GM19467 (cell line): ENCODE results near the gene C1QB.

ENCODE experiments used
- ATAC-seq: cut with Tn5 transposase; IDR thresholded peaks from one replicate; pipeline ENCODE4 v1.9.1; 2021; ENCODE audit warnings: mild to moderate bottlenecking, moderate library complexity; ENCODE audit not compliant: unreplicated experiment

The C1QB gene, protein sequence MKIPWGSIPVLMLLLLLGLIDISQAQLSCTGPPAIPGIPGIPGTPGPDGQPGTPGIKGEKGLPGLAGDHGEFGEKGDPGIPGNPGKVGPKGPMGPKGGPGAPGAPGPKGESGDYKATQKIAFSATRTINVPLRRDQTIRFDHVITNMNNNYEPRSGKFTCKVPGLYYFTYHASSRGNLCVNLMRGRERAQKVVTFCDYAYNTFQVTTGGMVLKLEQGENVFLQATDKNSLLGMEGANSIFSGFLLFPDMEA

DNA sequence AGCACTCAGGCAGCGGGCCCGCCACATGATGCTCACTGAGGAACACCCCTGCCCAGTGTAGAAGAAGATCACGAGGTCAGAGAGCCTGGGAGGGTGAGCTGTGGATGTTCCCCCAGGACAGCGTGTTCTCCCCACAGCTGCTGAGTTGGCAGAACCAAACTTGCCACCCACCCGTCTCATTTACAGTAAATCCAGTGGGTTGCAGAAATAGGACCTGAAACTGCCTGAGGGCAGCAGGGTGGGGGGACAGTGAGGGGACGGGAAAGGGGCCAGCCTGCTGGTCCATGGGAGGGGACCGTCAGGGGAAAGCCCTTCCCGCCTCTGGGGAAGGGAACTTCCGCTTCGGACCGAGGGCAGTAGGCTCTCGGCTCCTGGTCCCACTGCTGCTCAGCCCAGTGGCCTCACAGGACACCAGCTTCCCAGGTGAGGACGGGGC lies at the start of gene C1QB:
Gene C1QB (plus strand): TSS at position 356 of the 436 bp plus-strand sequence. CDS start 6,227 bp downstream, outside the sequence.
- no peak for ATAC-seq

DNA sequence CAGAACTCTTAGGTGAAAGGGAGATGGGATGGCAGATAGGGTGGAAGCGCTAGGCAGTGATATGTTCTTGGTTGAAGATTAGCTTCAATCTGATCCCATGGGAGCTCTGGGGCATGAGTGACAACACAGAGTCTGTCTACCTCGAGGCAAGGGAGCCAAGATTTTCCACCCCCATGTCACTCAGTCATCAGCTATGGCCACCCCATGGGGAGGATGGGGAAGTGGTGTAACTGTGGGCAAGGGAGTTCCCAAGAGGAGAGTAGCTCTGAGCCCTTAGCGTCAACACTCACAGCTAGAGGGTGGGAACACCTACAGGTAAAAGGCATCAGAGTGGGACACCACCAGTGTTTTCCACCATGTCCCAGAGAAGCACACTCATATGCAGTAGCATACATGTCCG lies 46.9 kb upstream of the C1QB start:
- ATAC-seq = no peak

DNA sequence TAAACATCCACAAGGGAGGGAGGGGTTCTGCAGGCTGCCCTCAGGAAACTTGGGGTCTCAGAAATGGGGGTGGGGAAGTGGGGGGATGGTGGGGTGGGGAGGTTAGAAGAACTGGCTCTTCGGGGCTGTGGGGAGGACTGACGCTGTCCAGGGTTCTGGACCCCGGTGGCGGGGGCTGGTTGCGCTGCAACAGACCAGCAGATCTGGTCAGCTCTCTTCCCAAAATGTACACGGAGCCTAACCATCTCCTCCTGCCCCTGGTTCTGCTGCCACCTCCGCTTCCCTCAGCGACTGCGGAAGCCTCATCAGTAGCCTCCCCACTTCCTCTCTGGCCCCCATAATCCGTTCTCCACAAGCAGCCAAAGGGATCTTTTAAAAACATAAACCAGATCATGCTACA lies 45.9 kb upstream of the C1QB start:
- no peak for ATAC-seq

DNA sequence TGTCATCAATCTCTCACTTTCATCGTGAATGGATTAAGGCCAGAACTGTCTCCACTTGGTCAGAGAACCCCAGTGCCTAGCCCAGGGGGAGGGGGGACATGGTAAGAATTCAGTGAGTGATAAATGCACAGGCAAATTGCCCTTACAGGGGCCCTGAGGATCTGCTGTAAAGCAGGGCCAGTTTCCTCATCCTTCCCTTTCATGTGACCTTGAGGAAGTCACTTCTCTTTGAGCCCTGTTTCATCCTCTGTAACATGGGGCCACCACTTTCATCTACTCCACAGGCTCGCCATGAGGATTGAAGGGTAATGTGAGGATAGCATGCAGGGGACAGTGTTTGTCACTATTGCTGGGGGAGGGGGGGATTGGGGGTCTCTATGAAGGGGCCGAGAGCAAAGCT lies 44.7 kb upstream of the C1QB start:
- ATAC-seq = no peak

DNA sequence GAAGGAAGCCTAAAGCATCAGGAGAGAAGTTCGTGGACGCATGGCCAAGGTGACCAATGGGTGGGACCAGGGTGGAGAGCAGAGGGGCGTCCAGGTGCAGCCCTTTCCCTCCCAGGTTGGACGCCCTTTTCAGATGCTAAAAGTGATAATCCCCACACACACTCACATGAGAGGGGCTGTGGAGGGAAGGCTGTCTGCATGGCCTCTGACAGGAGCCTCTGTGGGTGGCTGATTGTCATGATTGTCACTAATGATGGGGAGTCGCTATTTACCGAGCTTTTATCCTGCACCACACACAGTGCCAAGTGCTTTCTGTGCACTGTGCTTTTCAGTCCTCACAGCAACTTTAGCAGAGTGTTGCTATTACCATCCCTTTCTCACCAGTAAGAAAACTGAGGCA lies 43.7 kb upstream of the C1QB start:
- ATAC-seq = no peak

DNA sequence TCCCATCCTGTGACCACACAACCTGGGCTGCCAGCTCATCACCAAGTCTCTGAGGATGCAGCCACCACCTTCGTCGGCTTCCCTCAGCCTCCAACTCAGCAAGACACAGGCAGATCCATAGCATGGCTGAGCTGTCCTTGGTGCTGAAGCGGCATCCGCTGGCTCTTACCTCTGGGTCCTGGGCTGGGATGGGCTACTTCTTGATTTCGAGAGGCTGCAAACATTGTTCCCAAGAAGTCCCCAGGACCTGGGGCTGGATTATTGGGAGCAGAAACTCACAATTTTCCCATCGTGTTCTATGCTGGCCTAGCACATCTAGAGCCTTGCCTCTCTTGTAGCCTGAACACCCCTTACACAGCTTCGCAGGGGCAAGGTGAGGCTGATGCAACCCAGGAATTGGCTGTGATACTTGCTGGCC lies 41.5 kb upstream of the C1QB start:
- no peak for ATAC-seq

DNA sequence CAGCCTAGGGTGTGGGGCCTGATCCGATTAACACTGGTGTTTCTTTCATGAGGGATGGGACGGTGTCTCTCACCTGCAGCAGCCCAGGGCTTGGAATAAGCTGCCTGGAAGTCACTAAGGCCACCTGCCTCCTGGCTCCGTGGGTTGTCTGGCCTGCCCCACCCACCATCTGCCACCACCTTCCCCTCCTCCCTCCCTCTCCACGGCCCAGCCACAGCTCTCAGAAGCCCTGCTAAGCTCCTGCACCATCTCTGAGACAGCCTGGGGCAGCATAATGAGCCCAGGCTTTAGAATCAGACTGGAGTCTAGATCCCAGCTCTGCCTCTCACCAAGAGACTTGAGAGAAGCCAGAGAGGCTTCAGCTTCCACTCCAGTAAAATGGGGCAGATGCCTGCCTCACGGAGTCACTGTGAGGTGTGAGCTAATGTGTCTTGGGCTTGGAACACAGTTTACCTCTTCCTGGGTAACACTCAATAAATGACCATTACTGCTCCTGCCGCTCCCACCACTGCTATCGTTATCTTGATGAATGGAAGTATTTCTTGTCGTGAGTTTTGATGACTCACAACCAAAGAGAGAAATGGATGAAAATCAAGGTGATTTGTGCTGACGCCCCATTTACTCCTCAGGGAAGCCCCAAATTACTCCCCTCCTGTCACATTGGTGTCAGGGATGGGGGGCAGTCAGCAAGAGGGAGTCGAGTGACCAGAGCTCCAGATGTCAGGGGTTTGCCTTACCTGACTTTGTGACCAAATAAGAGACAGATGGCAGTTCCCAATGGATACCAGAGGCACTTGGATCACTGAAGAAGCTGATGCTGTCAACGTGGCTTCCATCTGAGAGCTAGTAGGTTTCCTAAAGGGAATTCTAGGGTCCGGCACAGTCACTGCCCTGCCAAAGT lies 40.1 kb upstream of the C1QB start:
- ATAC-seq = no peak

DNA sequence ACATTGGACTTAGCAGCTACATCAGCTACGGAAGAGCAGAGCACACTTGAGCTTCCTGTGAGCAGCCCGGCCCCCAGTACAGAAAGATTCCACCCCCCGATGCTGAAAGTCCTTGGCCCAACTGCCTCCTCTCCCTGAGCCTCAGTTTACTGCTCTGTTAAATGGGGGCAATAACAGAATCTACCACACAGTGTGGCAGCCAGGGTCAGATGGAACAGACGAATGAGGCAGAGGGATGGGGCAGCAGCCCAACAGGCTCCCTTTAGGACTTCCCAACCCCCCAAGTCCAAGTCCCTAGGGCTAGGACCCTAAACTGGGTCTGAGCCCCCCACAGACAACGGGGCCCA lies 39.5 kb upstream of the C1QB start:
- no peak for ATAC-seq

DNA sequence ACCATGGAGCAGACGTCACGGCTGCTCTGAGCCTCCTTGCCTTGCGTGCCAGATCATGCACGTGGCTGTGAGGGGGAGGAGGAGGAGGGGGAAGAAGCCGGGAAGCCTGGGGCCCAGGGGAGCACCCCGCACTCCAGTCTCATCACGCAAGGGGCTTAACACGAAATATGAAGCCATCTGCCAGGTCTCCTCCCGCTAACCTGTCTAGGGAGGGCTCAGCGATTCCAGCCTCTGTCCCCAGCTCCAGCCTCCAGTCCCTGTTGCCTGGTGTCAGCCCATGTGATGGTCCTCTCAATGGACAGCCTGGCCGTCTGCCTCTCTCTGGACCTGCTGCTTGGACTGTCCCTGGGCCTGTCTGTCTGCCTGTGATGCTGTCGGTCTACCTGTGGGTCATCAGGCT lies 39.1 kb upstream of the C1QB start:
- no peak for ATAC-seq

DNA sequence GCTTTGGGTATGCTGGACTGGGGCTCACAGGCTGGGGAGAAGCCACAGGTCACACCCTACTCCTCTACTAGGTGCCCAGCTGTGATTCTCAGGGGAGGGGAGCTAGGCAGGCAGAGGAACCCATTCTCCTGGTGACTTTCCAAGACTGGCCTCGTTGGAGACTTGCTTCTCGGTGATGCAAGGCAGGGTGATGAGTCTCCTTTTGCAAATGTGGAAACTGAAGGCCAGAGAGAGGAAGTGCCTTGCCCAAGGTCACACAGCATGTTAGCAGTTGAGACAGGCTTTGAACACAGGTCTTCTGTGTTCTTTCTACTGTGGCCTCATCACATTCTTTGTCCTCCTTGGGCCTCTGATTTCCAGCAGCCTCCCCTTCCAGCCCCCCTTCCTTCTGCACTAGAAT lies 37.1 kb upstream of the C1QB start:
- ATAC-seq = no peak

DNA sequence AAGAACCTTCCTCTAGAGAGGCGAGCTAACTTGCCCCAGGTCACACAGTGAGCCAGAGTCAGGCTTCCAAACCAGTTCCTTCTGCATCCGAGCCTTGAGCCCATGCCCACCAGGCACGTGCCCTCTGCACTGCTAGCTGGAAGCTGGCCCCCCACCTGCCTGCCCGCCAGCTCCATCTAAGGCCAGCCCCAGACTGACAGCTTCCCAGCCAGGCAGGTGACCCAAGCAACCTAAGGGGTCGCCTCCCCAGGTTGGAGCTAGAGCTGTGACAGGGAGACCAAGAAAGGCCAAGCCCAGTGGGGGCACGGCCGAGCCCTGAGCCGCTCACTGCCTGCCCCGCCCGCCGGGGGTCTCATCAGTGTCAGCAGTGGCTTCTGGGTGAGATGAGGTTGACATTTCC lies 36.5 kb upstream of the C1QB start:
- ATAC-seq = no peak

DNA sequence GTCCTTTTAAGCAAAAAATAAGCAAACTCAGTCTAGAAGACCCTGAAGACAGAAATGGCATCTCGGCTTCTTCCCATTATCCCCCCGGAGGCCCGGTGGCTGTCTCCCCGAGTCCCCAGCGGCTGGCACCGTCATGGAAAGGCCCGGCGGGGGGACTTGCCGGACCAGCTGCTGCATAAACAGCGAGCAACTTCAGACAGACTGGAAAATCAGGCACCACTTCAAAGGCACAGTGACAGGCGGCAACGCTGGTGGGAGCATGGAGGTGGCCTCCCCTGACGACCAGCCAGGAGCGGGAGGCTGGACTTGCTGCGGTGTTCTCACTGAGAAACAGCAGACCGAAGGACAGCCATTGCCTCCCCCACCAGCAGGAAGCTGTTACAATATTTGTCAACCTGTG lies 35.0 kb upstream of the C1QB start:
- ATAC-seq = no peak

DNA sequence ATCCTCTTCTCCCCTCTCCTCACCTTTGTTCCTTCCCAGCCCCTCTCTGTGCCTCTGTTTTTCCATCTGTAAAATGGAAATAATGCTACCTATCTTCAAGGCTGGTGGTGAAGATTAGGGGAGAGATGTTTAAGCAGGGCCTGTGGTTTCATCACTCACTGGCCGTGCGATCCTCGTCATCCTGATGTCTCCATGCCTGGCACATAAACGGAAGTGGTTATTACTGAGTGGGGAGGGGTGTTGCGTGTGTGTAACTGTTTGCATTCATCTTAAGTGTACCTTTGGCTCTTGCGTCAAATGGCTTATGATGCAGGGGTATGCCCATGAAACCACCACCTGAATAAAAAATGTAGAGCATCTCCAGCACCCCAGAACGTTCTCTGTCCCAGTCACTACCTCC lies 33.8 kb upstream of the C1QB start:
- no peak for ATAC-seq

DNA sequence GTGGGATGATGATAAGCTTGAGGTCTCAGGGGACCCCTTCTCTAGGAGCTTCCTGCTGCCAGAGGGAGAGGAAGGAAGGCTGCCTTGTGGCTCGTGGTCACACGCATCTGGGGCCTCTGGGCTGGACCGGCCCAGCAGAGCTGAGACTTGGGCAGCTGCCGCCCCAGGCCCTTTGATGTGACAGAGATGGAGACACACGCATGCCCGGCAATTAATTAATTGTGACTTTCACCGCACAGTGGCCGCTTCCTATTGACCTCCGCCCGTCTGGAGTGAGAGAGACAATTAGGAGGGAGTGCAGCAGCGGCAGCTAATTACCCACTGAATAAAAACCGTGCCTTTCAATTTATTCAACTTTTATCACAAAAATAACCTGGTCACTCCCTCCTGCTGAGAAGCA lies 33.2 kb upstream of the C1QB start:
- no peak for ATAC-seq

DNA sequence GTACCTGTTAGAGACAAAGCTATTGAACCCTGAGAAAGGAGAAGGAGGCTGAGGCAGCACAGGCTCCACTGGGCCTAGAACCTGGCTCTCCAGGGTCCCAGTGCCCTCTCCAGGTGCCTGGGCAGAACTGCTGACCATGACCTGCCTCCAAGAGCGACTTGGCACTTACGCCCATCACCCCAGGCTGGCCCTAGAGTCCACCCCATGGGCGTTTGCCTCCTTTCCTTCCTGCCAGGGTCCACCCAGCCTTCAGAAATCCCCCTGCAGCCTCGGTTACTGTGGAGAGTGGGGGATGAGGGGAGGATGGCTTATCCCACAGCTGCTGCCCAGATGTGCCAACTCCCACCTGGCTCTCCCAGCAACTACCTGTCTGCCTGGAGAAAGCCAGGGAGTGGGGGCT lies 31.3 kb upstream of the C1QB start:
- ATAC-seq = no peak

DNA sequence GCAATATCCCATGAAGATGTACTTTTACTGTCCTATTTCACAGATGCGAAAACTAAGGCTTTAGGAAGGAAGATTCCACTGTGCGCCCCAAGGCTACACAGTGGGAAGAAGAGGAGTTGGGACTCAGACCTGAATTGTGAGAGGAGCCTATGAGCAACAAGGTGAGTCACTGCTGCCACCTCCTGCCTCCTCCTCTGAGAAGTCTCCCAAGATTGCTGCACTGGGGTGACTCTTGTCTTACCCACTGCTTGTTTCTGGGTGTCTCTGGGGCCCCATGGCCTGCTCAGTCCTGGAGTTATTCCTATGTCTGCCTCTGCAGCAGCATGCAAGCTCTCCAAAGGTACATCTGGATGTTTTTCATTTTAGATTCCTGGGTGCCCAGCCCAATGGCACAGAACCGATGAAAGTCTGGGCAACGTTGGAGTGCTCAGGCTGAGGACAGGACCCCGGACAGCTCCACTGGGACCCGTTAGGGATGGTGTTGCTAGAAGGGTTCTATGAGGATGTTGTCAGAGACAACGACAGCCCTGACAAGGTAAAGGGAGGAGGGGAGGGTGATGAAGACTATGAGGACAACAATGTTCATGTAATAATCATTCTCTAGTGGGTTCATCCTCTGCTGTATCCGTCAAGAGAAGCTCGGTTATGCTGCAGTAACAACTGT lies 27.6 kb upstream of the C1QB start:
- no peak for ATAC-seq

DNA sequence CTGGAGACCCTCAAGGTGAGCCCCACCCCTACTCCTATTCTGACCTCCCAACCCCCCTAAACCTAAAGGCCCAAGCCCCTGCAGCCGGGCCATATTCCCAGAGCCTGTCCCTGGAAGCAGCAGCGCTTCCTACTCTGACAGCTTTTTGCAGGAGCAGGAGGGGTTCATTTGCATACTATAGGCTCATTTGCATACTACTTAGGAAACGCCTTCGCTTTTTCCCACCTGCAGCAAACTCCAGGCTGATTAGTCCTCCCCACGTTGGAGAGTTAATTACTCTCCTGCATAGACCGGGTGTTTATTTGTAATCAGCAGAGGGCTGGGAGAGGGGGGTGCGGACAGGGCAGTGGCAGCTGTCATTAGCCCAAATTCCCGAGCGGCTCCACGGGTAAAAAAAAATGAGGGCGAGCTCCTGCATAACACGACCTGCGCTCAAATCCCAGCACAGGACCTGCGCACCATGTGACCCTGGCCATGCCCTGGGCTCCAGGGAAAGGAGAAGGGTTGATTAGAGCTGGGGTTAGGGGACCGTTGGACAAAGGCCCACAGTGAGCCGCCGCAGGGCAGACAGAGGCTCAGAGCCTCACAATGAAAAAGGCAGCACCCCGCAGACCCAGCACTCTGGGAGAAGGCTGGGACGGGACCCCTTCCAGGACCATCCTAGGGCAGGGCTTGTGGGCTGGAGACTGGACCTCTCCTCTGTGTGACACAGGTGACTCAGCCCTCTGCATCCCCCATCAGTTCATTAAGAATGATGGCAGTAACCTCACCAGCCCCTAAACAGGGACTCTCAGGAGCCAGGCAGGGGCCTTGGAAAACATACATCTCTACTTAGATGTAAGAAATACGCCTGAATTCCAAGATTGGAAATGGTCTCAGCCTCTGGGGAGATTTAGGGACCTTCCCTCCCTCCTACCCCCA lies 26.5 kb upstream of the C1QB start:
- ATAC-seq = no peak

DNA sequence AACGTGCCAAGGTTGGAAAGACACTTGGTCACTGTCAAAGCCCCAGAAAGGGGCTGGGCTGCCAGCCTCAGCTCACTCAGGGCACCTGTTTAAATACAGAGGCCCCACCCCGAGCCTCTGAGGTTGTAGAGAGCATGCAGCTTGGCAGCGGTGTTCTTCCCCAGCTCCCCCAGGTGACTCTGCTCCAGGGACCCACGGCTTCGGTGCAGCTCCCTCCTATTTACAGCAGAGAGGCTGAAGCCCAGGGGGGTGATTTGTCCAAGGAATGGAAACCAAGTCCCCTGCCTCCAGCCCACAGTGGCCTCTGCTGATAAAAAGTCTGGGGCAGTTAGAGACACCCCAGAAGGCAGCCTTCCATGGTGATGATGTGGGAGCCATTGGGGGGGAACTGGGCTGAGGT lies 25.7 kb upstream of the C1QB start:
- no peak for ATAC-seq

DNA sequence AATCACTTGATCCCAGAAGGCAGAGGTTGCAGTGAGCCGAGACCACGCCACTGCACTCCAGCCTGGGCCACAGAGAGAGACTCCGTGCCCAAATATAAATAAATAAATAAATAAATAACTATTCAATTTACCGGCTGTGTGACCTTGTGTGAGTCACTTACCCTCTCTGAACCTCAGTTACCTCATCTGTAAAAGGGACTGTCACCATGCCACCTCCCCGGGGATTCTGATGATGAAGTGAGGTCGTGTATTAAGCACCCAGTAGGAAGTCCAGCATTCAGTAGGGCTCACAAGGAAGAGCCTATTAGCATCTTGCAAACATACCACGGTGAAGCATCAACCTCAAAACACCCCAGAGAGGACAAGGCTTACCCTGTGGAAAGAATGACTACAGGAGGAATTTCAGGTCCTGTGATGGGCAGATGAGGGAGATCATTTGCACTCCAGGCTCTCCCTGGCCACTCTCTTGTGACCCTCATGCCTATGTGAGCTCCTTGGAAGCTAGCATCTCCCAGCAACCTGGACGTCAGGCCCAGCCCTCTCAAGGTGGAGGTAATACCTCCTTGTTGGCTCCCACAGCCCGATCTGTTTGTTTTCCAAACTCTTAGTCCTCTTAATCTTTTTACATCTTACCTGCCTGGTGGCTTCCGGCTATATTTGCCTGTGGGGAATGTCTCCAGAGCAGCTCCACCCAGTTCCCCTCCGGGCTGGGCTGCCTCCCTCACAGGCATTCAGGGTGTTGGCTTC lies 24.2 kb upstream of the C1QB start:
- ATAC-seq = no peak

DNA sequence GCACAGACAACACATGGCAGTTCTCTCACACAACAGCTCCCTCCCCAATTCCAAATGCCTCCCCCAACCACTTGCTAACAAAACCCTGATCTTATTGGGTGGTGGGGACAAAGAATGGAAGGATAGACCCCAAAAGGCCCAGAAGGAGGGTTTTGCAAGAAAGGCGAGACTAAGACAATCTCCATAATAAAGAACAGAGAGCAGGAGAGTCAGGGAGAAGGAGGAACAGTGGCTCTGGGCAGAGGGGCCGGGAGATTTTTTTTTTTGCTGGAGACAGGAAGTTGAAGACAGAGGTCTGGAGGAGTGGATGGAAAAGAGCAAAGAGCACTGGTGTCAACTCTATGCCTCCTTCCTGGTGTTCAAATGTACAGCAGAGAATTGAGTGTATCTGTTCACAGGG lies 23.1 kb upstream of the C1QB start:
- ATAC-seq = no peak
